Measurements from ENCODE around the gene NDST1. TPM values are rescaled to one million over a fixed set of nuclear protein-coding genes. Genes with fewer than 3 reads are reported as not detected.
A peak's percentile ranks its signal among the peaks of the same experiment; 100 is the strongest.
"Not testable (repeated sequence)": the region's sequence is repeated elsewhere in the genome, so short reads cannot be mapped to it uniquely, and the experiment has no call there.

NDST1 gene
- polyA plus RNA-seq, 1 experiment, result 52.2 TPM

DNA sequence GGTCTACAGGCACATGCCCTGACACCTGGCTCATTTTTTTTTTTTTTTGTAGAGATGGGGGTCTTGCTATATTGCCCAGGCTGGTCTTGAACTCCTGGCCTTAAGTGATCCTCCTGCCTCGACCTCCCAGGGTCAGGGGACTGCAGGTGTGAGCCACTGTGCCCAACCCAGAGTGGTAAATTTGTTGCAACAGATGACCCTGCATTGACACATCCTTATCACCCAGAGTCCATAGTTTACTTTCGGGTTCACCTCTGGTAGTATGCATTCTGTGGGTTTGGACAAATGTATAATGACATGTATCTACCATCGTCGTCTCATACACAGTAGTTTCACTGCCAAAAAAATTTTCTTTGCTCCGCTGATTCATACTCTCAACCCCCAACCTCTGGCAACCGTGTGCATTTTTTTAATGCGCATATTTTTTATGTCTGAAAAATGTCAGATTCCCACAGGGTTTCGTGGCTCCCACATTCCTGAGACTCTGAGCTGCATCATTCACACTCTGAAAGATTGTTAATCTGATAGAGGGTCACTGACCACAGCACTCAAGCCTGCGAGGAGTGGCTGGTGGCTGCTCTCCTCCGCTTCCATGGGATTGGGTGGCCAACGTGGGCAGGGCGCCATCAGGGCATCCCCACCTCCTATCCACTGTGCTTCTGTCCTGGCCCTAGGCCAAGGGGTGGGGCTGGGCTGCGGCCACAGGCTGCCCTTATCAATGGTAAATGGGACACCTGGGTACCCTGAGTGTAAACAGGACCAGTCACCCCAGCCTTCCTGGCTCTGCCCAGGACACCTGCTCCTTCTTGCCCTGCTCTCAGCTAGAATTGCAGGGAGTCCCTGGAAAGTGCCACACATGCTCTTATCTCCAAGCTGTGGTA is 9.6 kb downstream of the NDST1 start:
- POLR2A ChIA-PET, result interaction anchor here (0.6 to 1.3 kb wide), 5 partner anchors 20 to 67 kb away, joined by 3 to 10 read pairs (median 5); no protein-coding TSS in a partner anchor
- TF ChIP-seq, protein P1, sequence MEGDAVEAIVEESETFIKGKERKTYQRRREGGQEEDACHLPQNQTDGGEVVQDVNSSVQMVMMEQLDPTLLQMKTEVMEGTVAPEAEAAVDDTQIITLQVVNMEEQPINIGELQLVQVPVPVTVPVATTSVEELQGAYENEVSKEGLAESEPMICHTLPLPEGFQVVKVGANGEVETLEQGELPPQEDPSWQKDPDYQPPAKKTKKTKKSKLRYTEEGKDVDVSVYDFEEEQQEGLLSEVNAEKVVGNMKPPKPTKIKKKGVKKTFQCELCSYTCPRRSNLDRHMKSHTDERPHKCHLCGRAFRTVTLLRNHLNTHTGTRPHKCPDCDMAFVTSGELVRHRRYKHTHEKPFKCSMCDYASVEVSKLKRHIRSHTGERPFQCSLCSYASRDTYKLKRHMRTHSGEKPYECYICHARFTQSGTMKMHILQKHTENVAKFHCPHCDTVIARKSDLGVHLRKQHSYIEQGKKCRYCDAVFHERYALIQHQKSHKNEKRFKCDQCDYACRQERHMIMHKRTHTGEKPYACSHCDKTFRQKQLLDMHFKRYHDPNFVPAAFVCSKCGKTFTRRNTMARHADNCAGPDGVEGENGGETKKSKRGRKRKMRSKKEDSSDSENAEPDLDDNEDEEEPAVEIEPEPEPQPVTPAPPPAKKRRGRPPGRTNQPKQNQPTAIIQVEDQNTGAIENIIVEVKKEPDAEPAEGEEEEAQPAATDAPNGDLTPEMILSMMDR (IDR thresholded peaks at IDR 0.05; ENCODE audit: low read depth, low read length), result no peak
- DNase-seq (ENCODE audit: low read depth, low spot score), result peak; percentile 85
- H3K27me3 ChIP-seq (ENCODE audit: control insufficient read depth, insufficient read depth, low read length), result no peaks in the 10 kb centered on the region
- peak overlapping the region; percentile 94 for H3K27ac ChIP-seq (ENCODE audit: low read depth, low read length)
- H3K9me3 ChIP-seq (ENCODE audit: control insufficient read depth, insufficient read depth, low read length), result no peaks in the 10 kb centered on the region
- no peak overlapping the region for H3K4me3 ChIP-seq (ENCODE audit: low read depth, low read length)
- CTCF ChIA-PET, result interaction anchor here (0.9 to 1.1 kb wide), 2 partner anchors 11 to 58 kb away, joined by 3 read pairs; no protein-coding TSS in a partner anchor

DNA sequence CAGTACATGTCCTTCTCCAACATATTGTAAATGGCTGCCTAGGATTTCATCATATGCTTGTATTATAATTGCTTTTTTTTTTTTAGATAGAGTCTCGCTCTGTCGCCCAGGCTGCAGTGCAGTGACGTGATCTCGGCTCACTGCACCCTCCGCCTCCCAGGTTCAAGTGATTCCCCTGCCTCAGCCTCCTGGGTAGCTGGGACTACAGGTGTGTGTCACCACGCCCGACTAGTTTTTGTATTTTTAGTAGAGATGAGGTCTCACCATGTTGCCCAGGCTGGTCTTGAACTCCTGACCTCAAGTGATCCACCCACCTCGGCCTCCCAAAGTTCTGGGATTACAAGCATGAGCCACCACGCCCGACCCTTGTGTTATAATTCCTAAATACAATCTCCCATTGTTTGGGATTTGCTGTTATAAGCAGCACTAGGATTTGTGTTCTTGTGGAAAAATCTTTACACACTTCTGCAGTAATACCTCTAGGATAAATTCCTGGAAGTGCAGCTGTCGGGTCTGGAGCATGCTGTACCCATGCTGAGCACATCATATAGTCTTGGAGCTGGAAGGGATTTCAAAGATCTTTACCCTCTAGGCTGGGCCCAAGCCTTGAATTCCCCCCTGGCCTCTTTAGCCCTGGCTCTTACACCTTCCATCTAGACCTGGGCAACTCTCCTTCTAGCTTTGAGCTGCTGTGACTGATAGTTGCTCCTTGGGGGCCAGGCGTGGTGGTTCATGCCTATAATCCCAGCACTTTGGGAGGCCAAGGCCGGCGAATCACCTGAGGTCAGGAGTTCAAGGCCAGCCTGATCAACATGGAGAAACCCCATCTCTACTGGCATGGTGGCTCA is 11.0 kb downstream of the NDST1 start:
- CTCF ChIA-PET; H3K9me3 ChIP-seq (ENCODE audit: control insufficient read depth, insufficient read depth, low read length); H3K27me3 ChIP-seq (ENCODE audit: control insufficient read depth, insufficient read depth, low read length); POLR2A ChIA-PET; H3K4me3 ChIP-seq (ENCODE audit: low read depth, low read length); DNase-seq (ENCODE audit: low read depth, low spot score): not testable (repeated sequence)
- H3K27ac ChIP-seq (ENCODE audit: low read depth, low read length), result peak overlapping the region; percentile 21

DNA sequence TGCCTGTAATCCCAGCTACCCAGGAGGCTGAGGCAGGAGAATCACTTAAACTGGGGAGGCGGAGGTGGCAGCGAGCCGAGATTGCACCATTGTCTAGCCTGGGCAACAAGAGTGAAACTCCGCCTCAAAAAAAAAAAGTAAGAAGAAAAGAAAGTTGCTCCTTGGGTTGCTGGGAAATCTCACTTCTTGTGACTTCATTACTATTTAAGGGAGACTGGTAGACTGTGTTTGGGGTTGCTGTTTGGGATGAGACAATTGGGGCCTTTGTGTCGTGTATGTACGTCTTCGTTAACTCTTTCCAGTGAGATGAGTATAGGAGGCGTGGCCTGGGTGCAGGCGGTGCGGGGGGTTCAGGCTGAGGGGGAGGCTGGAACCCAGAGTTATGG is 11.6 kb downstream of the NDST1 start:
- no peaks in the 10 kb centered on the region for H3K9me3 ChIP-seq (ENCODE audit: control insufficient read depth, insufficient read depth, low read length)
- DNase-seq (ENCODE audit: low read depth, low spot score), result no peak
- POLR2A ChIA-PET, result no interaction called here
- H3K27me3 ChIP-seq (ENCODE audit: control insufficient read depth, insufficient read depth, low read length), result no peaks in the 10 kb centered on the region
- H3K4me3 ChIP-seq (ENCODE audit: low read depth, low read length), result no peak overlapping the region
- CTCF ChIA-PET, result no interaction called here
- TF ChIP-seq, protein P1 (IDR thresholded peaks at IDR 0.05; ENCODE audit: low read depth, low read length), result no peak
- no peak overlapping the region for H3K27ac ChIP-seq (ENCODE audit: low read depth, low read length)

DNA sequence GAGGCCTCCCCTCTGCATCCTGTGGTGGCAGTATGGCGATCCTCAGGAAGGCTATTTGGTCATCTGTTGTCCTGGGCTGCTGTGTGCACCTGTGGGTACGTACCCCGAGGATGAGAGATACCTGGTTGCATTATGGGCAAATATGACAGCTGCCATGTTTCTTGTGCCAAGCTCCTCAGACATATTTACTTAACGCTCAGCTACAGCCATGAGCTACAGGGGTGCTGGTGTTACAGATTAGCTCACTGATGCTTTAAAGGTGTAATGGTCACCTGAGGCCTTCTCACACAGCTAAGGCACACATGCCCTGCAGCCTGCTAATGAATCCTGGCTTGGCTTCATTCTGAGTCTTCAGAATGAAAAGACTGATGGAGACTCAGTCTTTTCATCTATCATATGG is 12.0 kb downstream of the NDST1 start:
- Histone ChIP-seq H3K4me3 (ENCODE audit: low read depth, low read length) (no peak overlapping the region), H3K27me3 (ENCODE audit: control insufficient read depth, insufficient read depth, low read length) (no peaks in the 10 kb centered on the region), H3K9me3 (ENCODE audit: control insufficient read depth, insufficient read depth, low read length) (no peaks in the 10 kb centered on the region), H3K27ac (ENCODE audit: low read depth, low read length) (no peak overlapping the region)
- TF ChIP-seq, protein P1 (IDR thresholded peaks at IDR 0.05; ENCODE audit: low read depth, low read length), result no peak
- ChIA-PET CTCF (no interaction called here), POLR2A (no interaction called here)
- DNase-seq (ENCODE audit: low read depth, low spot score), result no peak

DNA sequence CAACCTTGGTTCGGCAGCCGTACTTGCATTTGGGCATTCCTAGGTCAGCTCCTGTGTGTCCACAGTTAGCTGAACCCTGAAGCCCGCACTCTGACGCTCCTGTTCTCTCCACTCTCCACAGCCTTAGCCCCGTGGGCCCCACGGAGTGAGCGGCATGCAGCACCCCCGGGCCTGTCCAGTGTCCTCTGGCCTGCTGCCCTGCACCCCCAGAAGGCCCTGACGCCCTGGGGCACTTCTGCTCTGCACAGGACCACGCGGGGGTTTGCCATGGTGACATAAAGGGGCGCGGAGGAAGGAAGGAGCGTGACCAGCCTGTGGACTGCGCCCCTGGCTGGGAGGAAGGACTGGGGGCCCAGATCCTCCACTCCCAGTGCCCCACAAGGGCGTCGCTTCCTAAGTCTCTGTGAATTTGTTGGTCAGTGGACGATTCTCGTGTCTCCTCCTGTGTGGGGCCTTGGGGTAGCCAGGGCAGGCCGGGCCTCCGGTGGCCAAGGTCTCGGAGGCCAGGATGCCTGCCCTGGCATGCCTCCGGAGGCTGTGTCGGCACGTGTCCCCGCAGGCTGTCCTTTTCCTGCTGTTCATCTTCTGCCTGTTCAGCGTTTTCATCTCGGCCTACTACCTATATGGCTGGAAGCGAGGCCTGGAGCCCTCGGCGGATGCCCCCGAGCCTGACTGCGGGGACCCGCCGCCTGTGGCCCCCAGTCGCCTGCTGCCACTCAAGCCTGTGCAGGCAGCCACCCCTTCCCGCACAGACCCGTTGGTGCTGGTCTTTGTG is 13.0 kb downstream of the NDST1 start:
- no peak overlapping the region for H3K27ac ChIP-seq (ENCODE audit: low read depth, low read length)
- no peak overlapping the region for H3K4me3 ChIP-seq (ENCODE audit: low read depth, low read length)
- no peaks in the 10 kb centered on the region for H3K9me3 ChIP-seq (ENCODE audit: control insufficient read depth, insufficient read depth, low read length)
- H3K27me3 ChIP-seq (ENCODE audit: control insufficient read depth, insufficient read depth, low read length), result no peaks in the 10 kb centered on the region
- no peak for DNase-seq (ENCODE audit: low read depth, low spot score)
- TF ChIP-seq, protein P1 (IDR thresholded peaks at IDR 0.05; ENCODE audit: low read depth, low read length), result no peak
- POLR2A ChIA-PET, result no interaction called here
- CTCF ChIA-PET, result interaction anchor here (0.6 kb wide), 2 partner anchors 63 to 71 kb away, joined by 3 to 11 read pairs; no protein-coding TSS in a partner anchor
